Measurements from ENCODE around the gene CUEDC1.

CUEDC1 gene

GRCh38 chr17:57914273-57915142, 40.7 kb downstream of the CUEDC1 start:
- no peak for DNase-seq

- no peak for DNase-seq
Measured at GRCh38 chr17:57913575-57914272, 41.5 kb downstream of the CUEDC1 start.

- DNase-seq: peak; percentile 94
Measured at GRCh38 chr17:57911834-57912673, 43.2 kb downstream of the CUEDC1 start.

- DNase-seq: no peak
Measured at GRCh38 chr17:57910462-57911420, 44.5 kb downstream of the CUEDC1 start.

- DNase-seq: no peak
Measured at GRCh38 chr17:57909551-57909950, 45.7 kb downstream of the CUEDC1 start.

- no peak for DNase-seq
Measured at GRCh38 chr17:57908278-57908677, 46.9 kb downstream of the CUEDC1 start.

- no peak for DNase-seq
Measured at GRCh38 chr17:57906910-57907309, 48.3 kb downstream of the CUEDC1 start.

GRCh38 chr17:57905875-57906455, 49.2 kb downstream of the CUEDC1 start:
- no peak for DNase-seq

- DNase-seq: no peak
Measured at GRCh38 chr17:57903961-57904360, 51.3 kb downstream of the CUEDC1 start.

GRCh38 chr17:57902800-57903759, 52.1 kb downstream of the CUEDC1 start:
- peak; percentile 80 for DNase-seq

GRCh38 chr17:57902117-57902799, 53.0 kb downstream of the CUEDC1 start:
- DNase-seq: no peak

GRCh38 chr17:57900991-57901743, 54.0 kb downstream of the CUEDC1 start:
- no peak for DNase-seq

GRCh38 chr17:57899822-57900221, 55.4 kb downstream of the CUEDC1 start:
- DNase-seq: no peak

GRCh38 chr17:57899391-57899790, 55.8 kb downstream of the CUEDC1 start:
- DNase-seq: no peak

- peak; percentile 95 for DNase-seq
Measured at GRCh38 chr17:57898487-57899311, 56.5 kb downstream of the CUEDC1 start.

GRCh38 chr17:57895382-57896060, 59.7 kb downstream of the CUEDC1 start:
- peak; percentile 85 for DNase-seq

GRCh38 chr17:57894848-57895247, 60.4 kb downstream of the CUEDC1 start:
- DNase-seq: no peak
